Hippocampal formation (tissue), 2 donors: Measurements from ENCODE around the gene PNPT1.
"Not testable (repeated sequence)": the region's sequence is repeated elsewhere in the genome, so short reads cannot be mapped to it uniquely, and the experiment has no call there.

Source experiments
- DNase-seq, 2 donors: peaks; one replicate each; lab custom pipeline; 2025; lab: John Stamatoyannopoulos, UW

Gene PNPT1

GRCh38 chr2:55596795-55597194 is 96.8 kb downstream of the PNPT1 start:
- not testable (repeated sequence) for DNase-seq

GRCh38 chr2:55595536-55595935 is 98.1 kb downstream of the PNPT1 start:
- no peak for DNase-seq

DNA sequence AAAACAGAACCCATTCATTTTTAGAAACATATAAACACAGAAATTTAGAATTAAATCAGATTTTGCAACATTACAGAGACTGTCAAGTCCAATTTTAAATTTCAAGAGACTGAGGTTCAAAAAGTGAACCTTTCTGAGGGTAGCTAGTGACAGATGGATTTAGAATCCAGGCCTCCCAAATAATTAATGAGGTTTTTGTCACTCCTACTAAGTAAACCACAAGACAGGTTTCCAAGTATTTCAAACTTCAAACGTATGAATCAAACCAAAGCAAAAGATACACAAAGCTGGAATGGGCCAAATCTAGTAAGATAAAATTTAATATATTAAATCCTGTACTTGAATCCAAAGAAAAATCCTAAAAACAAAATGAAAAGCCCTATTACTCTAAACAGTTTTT is 101.5 kb downstream of the PNPT1 start:
- no peak for DNase-seq

DNA sequence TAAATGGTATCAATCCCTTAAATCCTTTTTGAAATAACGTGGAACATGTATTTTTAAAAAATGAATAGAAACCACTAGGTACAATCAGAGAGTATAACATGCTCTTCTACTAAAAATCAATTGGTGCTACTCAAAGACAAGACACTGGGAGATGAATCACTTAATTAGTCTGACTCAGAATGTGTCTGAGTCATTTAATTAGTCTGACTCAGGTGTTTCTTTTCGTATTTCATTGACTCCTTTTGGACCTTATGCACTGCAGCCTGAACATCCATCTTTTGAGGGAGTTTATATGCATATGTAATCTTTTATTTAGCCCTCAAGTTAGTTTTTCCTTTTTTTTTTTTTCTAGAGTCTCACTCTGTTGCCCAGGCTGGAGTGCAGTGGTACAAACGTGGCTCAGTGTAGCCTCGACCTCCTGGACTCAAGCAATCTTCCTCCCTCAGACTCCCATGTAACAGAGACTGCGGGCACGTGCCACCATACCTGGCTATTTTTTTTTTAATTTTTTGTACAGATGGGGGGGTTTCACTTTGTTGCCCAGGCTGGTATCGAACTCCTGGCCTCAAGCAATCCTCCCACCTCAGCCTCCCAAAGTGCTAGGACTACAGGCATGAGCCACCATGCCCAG is 102.7 kb downstream of the PNPT1 start:
- no peak for DNase-seq

DNA sequence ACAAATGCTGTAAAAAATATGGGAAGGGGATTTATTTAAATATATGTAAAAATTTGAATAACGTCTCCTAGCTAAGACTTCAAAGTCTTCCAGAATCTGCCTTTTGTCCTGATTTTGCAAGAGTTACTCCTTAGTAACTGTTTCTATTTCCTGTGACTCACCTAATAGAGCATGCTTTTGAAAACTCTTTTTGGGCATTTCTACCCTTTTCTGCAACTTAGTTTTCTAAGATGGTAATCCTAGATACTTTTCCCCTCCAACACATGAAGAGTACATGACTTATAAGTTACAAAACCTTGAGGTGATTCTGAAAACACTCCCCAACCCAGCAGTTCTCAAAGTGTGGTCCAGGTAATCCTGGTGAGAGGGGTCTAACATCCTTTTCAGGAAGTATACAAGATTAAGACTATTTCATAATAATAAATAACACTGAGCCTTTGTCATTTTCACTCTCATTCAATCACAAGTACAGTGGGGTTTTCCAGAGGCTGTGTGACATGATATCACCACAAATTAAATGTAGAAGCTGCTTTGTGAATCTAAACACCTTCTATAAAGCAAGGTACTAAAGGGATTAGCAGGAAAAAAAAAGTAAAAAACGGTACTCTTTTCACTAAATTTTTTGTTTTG is 108.1 kb downstream of the PNPT1 start:
- no peak for DNase-seq
